GM19372 (cell line): Measurements from ENCODE around the gene TAF1D.
A peak's percentile ranks its signal among the peaks of the same experiment; 100 is the strongest.

ENCODE experiments used
- ATAC-seq: cut with Tn5 transposase; IDR thresholded peaks from one replicate; pipeline ENCODE4 v1.9.1; 2021; ENCODE audit warnings: mild to moderate bottlenecking, low read depth, moderate library complexity; ENCODE audit not compliant: unreplicated experiment

Gene TAF1D

DNA sequence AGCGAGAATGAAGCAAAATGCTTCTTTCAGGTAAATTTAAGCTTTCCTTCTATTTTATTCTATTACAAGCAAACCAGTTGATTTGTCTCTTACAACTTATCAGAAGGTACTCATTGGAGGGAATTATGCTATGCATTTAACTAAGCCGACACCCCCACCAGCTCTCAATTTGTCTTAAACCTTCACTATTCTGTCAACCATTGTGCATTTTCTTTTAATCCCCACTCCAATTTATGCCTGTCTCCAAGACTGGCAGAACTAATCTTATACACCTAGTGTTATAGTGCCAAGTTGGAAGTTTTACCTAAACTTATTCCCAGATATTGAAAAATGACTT is 12.5 kb downstream of the TAF1D start:
- ATAC-seq = no peak

DNA sequence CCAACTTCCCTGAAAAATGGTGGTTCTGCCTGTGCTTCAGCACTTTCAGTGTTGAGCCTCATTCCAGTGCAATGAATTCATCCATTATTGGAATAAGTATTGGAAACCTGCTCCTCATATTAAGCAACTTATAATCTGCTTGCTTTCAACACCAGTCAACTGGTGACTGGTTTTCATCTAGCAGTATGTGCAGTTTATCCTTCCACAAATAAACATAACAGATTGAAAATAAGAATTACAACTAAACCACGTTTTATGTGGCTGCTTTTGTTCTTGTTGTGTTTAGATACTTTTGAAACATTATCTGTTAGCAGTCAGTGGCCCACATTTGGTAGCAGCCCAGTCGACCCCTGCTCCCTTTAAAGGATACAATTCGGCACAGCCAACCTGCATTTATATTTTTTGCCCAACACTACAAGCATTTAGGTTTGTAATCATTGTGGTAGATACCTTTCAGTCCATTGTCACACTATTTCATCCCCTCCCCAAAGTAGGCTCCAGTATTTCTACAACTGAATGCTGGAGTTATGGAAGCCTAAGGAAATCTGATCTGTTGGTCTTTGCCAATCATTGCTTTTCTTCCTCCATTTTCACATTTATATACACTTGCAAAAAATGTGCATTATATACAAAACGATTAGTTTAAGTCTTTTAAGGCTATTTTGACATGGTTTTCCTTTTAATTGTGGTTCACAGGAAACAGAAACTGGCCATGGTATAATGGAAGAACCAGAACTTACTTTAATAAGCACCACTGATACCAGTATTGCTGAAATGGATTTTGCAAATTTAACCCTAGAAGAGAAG is 13.1 kb downstream of the TAF1D start:
- ATAC-seq = no peak

DNA sequence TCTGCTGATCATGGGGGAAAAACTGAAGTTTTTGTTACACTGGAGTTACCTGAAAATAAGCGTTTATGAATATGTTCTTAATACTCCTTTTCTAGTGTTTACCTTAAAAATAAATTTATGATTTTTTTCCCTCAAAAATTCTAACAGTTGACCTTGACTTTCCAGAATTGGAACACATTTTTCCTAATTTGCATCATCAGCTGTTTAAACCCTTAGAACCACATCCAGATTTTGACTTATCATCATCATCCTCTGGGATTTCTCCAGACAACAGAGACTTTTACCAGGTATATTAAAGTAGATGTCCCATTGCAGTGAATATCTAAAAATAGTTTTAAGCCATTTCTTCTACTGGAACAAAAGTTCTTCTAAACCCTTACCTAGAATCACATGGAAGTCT is 17.2 kb downstream of the TAF1D start:
- no peak for ATAC-seq

DNA sequence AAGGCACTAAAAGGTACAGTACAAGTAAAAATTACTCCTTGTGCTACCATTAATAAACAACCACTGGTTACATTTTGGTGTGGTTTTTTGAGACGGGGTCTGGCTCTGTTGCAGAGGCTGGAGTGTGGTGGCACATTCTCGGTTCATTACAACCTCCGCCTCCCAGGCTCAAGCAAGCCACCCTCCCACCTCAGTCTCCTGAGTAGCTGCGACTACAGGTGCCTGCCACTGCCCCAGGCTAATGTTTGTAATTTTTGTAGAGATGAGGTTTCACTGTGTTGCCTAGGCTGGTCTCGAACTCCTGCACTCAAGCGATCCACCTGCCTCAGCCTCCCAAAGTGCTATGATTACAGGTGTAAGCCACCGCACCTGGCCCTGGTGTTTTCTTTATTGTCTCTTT is 20.8 kb downstream of the TAF1D start:
- no peak for ATAC-seq

DNA sequence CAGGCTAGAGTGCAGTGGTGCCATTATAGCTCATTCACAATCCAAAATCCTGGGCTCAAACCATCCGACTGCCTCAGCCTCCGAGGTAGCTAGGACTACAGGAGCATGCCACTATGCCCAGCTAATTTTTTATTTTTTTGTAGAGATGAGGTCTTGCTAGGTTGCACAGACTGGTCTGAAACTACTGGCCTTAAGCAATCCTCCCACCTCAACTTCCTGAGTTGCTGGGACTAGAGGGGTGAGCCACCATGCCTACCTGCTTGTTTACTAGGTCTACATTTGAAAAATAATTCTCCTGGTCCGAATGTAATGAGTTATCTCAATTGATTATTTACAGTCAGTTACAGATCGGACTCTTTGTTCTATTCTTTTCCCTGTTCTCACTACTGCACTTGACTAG is 22.0 kb downstream of the TAF1D start:
- no peak for ATAC-seq

DNA sequence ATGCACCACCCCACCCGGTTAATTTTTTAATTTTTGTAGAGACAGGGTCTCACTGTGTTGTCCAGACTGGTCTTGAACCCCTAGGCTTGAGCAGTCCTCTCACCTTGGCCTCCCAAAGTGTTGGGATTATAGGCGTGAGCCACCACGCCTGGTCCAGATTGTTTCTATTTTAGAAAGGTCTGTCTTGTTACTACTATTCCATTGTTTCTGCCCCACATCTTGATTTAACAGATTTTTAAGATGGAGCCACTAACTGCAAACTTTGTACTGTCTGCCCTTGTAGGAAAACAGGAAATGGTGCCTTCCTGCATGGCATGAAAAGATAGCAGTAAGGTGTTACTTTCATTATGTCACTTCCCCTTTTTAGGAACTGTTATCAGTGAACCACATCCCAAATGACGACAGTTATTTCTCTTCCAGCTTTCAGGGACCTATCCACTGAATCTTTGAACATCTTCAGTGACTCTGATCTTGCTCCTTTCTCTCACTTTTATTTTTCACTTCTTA is 23.2 kb downstream of the TAF1D start:
- ATAC-seq = peak; percentile 90

DNA sequence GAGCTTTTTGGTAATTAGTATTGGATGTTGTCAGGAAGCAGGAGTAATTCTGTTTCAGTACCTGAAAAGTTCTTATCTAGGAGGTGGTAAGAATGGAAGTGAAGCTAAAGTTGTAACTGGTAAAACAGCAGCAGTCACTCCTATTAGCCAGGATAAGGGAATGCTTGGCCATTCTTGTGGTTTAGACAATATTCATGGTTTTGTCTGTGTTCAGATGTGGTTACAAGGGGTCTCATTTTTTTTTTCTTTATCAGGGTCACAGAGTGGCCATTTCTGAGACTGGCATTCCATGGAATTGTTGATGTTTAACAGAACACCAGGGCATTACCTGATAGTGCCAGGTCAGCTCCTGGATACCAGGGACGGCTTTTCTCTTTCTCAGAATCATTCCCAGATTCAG is 23.8 kb downstream of the TAF1D start:
- ATAC-seq = no peak

DNA sequence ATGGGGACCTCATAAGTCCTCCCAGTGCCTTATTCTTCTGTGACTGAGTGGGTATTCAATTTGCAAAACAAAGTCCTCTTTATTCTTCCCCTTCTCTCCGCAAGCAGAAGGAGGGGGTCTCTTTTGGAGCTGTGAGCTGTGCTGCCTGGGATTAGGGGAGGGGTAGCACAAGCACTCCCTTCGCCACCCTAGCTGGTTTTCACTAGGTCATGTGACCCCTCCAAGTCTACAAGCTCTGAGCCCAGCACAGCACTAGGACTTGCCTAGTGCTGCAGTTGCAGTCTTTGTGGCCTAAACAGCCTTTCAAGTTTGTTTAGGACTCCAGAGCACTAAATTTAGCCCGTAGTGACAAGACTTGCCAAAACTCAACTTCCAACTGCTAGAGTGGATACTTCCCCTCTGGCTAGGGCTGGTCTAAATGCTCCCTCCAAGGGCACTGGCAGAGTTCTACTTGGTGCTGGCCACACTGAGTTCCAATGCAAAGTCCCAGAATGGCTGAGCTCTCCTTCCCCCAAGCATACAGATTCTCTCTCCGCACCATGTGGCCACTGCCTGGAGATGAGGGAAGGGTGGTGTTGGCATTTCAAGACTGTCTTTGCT is 25.4 kb downstream of the TAF1D start:
- no peak for ATAC-seq

DNA sequence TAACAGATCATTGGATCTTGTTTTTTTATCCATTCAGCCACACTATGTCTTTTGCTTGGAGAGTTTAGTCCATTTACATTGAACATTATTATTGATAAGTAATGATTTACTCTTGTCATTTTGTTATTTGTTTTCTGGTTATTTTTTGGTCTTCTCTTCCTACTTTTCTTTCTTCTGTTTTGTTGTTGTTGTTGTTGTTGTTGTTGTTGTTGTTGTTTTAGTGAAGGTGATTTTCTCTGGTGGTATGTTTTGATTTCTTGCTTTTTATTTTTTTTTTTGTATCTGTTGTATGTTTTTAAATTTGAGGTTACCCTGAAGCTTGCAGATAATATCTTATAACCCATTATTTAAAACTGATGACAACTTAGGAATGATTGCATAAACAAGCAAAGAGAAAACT is 28.6 kb downstream of the TAF1D start:
- ATAC-seq = no peak

DNA sequence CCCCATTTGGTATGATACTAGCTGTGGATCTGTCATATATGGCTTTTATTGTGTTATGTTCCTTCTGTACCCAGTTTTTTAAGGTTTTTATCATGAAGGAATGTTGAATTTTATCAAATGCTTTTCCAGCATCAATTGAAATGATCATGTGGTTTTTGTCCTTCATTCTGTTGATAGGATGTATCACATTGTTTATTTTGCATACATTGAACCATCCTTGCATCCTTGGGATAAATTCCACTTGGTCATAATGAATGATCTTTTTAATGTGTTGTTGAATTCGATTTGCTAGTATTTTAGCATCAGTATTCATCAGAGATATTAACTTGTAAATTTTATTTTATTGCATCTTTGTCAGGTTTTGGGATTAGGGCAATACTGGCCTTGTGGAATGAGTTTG is 31.1 kb downstream of the TAF1D start:
- ATAC-seq = no peak

DNA sequence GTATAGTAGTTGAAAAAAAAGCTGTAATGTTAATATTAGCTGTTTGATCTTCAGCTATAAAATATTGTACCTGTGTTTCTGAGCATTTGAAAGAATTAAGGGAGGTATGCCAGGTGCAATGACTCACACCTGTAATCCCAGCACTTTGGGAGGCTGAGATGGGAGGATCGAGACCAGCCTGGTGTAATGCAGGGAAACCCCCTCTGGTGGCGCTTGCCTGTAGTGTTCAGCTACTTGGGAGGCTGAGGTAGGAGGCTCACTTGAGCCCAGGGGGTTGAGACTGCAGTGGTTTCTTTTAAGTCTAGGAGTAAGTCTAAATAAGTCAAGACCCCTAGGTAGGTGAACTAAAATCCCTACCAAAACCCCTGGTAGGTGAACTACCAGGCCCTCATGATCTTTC is 37.1 kb downstream of the TAF1D start:
- no peak for ATAC-seq

DNA sequence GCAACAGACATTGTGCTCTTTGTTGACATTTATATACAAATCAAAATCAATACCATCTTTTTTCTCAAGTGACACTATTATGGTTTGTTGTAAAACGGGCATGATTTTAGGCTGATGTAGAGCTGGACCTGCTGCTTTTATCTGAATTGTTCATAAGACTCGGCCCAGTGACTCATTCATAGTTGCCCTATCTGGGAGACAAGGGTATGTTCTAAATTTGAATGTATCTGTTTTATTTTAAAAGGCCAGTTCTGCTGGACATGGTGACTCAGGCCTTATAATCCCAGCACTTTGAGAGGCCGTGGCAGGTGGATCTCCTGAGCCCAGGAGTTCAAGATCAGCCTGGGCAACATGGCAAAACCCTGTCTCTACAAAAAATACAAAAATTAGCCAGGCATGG is 40.5 kb downstream of the TAF1D start:
- no peak for ATAC-seq

DNA sequence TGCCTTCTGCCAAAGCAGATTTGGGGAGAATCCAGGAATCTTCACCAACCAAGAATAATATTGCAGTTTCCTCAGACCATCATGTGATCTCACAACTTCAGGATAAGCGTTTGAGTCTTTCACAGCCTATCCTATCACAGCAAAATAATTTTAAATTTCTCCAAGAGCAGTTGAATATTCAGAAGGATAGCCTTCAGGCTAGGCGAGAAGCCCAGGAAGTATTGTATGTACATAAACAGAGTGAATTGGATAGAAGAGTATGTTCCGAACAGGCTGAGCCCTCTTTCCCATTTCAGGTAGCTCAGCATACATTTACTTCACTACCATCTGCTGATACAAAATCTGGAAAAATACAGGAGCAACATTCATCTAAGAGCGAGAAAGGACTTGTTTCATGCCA is 43.7 kb downstream of the TAF1D start:
- no peak for ATAC-seq

DNA sequence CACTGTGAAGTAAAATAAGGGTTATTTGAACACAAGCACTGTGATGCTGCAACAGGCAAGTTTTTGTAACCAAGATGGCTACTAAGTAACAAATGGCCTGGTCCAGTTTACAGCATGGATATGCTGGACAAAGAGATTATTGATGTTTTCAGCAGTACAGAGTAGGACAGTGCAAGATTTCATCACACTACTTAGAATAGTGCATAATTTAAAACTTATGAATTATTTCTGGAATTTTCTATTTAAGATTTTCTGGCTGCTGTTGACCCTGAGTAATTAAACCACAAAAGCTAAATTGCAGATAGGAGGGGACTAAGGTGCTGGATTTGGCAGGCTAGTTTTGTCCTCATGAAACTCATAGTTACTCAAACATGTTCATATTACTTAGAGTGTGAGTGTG is 46.7 kb downstream of the TAF1D start:
- ATAC-seq = no peak

DNA sequence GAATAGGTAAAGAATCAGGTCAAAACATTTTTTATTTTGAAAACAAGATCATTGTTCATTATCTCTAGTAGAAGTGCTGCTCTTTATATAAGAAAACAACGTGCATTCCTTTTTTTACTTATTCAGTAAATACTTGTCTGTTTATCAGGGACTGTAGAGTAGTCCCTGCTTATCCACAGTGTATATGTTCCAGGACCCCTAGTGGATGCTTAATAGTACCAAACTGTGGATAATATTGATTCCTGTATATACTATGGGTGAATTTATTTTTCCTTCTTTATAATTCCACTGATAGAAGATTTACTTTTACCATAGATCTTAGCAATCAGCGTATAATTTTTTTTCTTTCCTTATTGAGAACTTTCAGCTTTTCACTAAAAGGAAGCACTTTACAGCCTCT is 47.2 kb downstream of the TAF1D start:
- ATAC-seq = no peak

DNA sequence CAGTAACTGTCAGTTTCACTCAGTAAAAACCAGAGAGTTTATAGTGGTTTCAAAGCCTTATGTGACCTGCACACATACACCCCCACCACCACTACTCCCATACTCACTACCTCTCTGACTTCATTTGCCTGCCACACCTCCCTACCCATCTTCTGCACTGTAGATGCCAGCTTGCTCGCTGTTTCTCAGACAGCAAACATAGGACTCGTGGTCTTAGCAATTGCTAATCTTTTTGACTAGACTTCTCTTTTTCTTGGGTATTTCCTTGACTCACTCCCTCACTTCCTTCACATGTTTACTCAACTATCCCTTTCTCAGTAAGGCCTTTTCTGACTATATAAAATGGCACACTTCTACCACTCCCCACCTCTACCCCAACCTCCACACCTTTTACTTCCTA is 52.1 kb downstream of the TAF1D start:
- ATAC-seq = no peak

DNA sequence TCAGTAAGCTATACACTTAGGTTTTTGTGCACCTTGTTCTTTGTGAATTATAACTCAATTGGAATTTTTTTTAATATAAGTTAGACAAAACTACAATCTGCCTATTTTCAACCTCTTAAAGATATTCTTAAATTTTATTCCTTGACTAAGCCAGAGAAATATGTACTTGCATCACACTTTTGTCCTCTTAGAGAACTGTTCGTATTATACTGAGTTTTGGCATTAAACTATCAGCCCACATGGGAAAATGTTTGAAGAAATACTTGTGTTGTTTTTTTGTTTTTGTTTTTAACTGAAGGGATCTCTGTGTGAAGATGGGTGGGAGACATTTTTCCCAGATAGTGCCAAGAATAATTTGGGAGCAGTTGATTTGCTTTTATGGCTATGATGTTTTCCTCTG is 54.5 kb downstream of the TAF1D start:
- ATAC-seq = no peak

DNA sequence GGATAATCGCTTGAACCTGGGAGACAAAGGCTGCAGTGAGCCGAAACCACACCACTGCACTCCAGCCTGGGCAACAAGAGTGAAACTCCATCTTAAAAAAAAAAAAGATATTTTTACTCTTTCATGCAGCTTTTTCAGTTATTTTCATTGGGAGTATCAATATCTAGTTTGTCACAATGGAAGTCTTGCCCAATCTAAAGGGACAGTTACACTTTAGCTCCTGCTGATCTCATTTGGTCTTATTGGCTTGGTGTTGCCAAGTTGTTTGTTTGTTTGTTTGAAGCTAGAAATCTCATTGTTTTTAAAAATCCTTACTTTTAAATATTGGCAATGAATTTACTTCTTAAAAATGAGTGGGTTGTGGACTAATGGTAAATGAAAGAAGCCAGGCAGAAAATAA is 55.1 kb downstream of the TAF1D start:
- ATAC-seq = no peak
